Neuronal stem cell (in vitro differentiated cells): Measurements from ENCODE around the gene SLC46A2.

Experiments used
- DNase-seq: peaks from one replicate; pipeline ENCODE4 v3.0.0-alpha.2; 2013; ENCODE audit warnings: low spot score
- H2AFZ ChIP-seq: one replicate; pipeline ENCODE4 v1.6.1; 2013; ENCODE audit warnings: mild to moderate bottlenecking, low read length, inconsistent platforms
- H2AK5ac ChIP-seq: 2 replicates; pipeline ENCODE4 v1.6.1; 2013; ENCODE audit warnings: low read depth, mild to moderate bottlenecking, inconsistent platforms, low read length, moderate library complexity, mixed read lengths
- H2BK120ac ChIP-seq: 2 replicates; pipeline ENCODE4 v1.6.1; 2013; ENCODE audit warnings: low read depth, mild to moderate bottlenecking, inconsistent platforms, low read length, moderate library complexity, mixed read lengths
- H2BK12ac ChIP-seq: one replicate; pipeline ENCODE4 v1.6.1; 2013; ENCODE audit warnings: low read length, inconsistent platforms
- H2BK15ac ChIP-seq: 2 replicates; pipeline ENCODE4 v1.6.1; 2013; ENCODE audit warnings: mild to moderate bottlenecking, low read length, inconsistent platforms, mixed read lengths
- H2BK5ac ChIP-seq: one replicate; pipeline ENCODE4 v1.6.1; 2013; ENCODE audit warnings: inconsistent platforms, mild to moderate bottlenecking, low read length, moderate library complexity
- H3K14ac ChIP-seq: one replicate; pipeline ENCODE4 v1.6.1; 2013; ENCODE audit warnings: low read length, inconsistent platforms
- H3K18ac ChIP-seq: 2 replicates; pipeline ENCODE4 v1.6.1; 2013; ENCODE audit warnings: low read length, inconsistent platforms
- H3K23ac ChIP-seq: 2 replicates; pipeline ENCODE4 v1.6.1; 2013; ENCODE audit warnings: low read depth, mild to moderate bottlenecking, mixed read lengths, low read length, inconsistent platforms; ENCODE audit not compliant: poor library complexity
- H3K27ac ChIP-seq: replicated peaks from 3 replicates; pipeline ENCODE4 v1.5.1; 2013; ENCODE audit warnings: low read length, inconsistent platforms
- H3K27me3 ChIP-seq, 3 experiments: 2 replicates each; pipeline ENCODE4 v1.6.1; 2013; ENCODE audit warnings: low read length in 3 of 3, mild to moderate bottlenecking in 2 of 3, inconsistent platforms in 1 of 3, low read depth in 1 of 3, mixed read lengths in 1 of 3, moderate library complexity in 1 of 3; ENCODE audit not compliant: control insufficient read depth in 3 of 3, insufficient read depth in 3 of 3
- H3K36me3 ChIP-seq, 2 donors: replicated peaks in 1 of 2; 2 replicates each; pipeline ENCODE4 v1.6.1; 2013; ENCODE audit warnings: low read length in 2 of 2; ENCODE audit not compliant: control insufficient read depth in 2 of 2, insufficient read depth in 2 of 2
- H3K4ac ChIP-seq: 2 replicates; pipeline ENCODE4 v1.6.1; 2013; ENCODE audit warnings: inconsistent platforms, mild to moderate bottlenecking, low read length, moderate library complexity
- H3K4me1 ChIP-seq, 2 donors: 1 replicate in 1 of 2; 2 replicates in 1 of 2; pipeline ENCODE4 v1.6.1; 2013; ENCODE audit warnings: low read length in 2 of 2, low read depth in 1 of 2; ENCODE audit not compliant: control insufficient read depth in 2 of 2, insufficient read depth in 1 of 2
- H3K4me2 ChIP-seq: one replicate; pipeline ENCODE4 v1.6.1; 2013; ENCODE audit warnings: mild to moderate bottlenecking, low read length, inconsistent platforms; ENCODE audit not compliant: insufficient read depth, poor library complexity, severe bottlenecking
- H3K4me3 ChIP-seq, 2 donors: 2 replicates each; pipeline ENCODE4 v1.5.1; 2013; ENCODE audit warnings: low read length in 2 of 2, mild to moderate bottlenecking in 2 of 2, inconsistent platforms in 1 of 2, moderate library complexity in 1 of 2
- H3K79me1 ChIP-seq: one replicate; pipeline ENCODE4 v1.6.1; 2013; ENCODE audit warnings: low read depth, mild to moderate bottlenecking, inconsistent platforms, low read length, moderate library complexity
- H3K9ac ChIP-seq: one replicate; pipeline ENCODE4 v1.6.1; 2013; ENCODE audit warnings: mild to moderate bottlenecking, low read depth, low read length, inconsistent platforms; ENCODE audit not compliant: poor library complexity
- H3K9me3 ChIP-seq, 2 donors: replicated peaks in 1 of 2; 2 replicates each; pipeline versions ENCODE3 to v1.6.1; 2013; ENCODE audit warnings: low read length in 2 of 2, mild to moderate bottlenecking in 2 of 2, inconsistent platforms in 1 of 2, low read depth in 1 of 2, mixed read lengths in 1 of 2, moderate library complexity in 1 of 2; ENCODE audit not compliant: control insufficient read depth in 2 of 2, insufficient read depth in 1 of 2
- H4K8ac ChIP-seq: one replicate; pipeline ENCODE4 v1.6.1; 2013; ENCODE audit warnings: low read depth, mild to moderate bottlenecking, inconsistent platforms, low read length, moderate library complexity
- H4K91ac ChIP-seq: one replicate; pipeline ENCODE4 v1.6.1; 2013; ENCODE audit warnings: low read length, low read depth, mild to moderate bottlenecking, inconsistent platforms; ENCODE audit not compliant: poor library complexity
- WGBS, 2 donors: extraction: QIAGEN DNeasy Blood & Tissue Kit; methylation state at CpG; one replicate each; pipeline ENCODE4 v1.1.7; 2013; ENCODE audit warnings: missing lambda C conversion rate in 2 of 2, mixed read lengths in 1 of 2; ENCODE audit not compliant: insufficient read length in 2 of 2, insufficient replicate concordance in 1 of 2; ENCODE audit errors: extremely low coverage in 2 of 2; 5-methylcytosine and 5-hydroxymethylcytosine counted together

The SLC46A2 gene

DNA sequence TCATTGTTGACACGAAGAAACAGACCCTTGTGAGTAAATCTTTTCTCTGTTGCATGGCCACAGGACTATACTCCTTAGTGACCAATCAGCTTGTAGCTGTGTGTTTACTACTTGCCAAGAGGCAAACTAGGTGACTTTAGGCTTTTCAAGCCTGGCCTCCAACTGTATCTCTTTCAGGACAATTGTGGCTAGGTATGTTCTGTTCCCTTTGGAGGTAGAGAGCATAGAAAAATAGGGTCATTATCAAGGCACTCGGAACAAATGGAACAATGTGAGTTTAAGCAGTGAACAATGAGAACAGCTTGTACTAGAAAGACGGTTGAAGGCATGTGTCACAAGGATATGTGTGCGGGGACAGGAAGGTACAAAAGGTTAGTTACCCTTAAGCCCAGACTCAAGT lies 48.1 kb downstream of the SLC46A2 start:
- no peak for DNase-seq
- H3K18ac ChIP-seq: no peak overlapping the region
- H3K4me2 ChIP-seq: no peak overlapping the region

DNA sequence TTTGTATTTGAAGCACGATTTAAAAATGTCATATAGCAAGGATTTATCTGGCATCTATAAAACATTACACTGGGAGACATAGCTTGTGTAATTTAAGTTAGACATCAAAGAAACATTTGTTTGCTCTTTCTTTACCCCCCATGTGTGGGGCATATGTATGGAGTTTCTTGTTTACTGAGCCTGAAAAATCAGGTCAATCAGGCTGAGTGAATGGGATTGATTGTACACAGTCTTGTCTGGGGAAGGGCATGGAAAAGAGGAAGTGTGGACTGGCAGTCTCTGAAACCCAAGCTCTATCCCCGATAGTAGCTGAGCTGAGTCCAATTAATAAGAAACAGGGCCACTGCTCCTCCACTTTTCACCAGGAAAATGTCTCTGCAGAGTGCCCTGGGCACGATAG lies 49.4 kb downstream of the SLC46A2 start:
- Histone ChIP-seq H3K4me2 (no peak overlapping the region), H3K4me3 (no peak overlapping the region), H3K27me3 (no peaks in the 10 kb centered on the region), H3K79me1 (no peaks in the 10 kb centered on the region), H3K4ac (no peak overlapping the region), H3K27ac (no peak overlapping the region), H2BK120ac (no peak overlapping the region), H3K4me1 (peaks cover 3 to 4% of the 10 kb centered on the region in 2 donors), H3K9me3 (peaks cover 0 to 21% of the 10 kb centered on the region in 2 donors), H2AK5ac (no peak overlapping the region), H3K23ac (no peak overlapping the region), H2BK15ac (no peak overlapping the region), H4K91ac (no peak overlapping the region), H3K36me3 (peaks cover 2 to 37% of the 10 kb centered on the region in 2 donors), H3K9ac (no peak overlapping the region), H4K8ac (no peak overlapping the region), H3K18ac (no peak overlapping the region), H2BK5ac (no peak overlapping the region), H2BK12ac (no peak overlapping the region), H3K14ac (no peak overlapping the region), H2AFZ (no peak overlapping the region)
- no peak for DNase-seq
- no CpG with 5 or more reads among the region's 3 CpGs for WGBS, 2 donors

More for the DNA sequence above, 48.1 kb downstream of the SLC46A2 start:
- Histone ChIP-seq H3K14ac (no peak overlapping the region), H2BK120ac (no peak overlapping the region), H2BK12ac (no peak overlapping the region), H3K4ac (no peak overlapping the region), H2AK5ac (no peak overlapping the region), H2AFZ (no peak overlapping the region), H3K9ac (no peak overlapping the region), H3K27me3 (no peaks in the 10 kb centered on the region), H3K36me3 (peaks cover 2 to 27% of the 10 kb centered on the region in 2 donors), H3K9me3 (peaks cover 0 to 21% of the 10 kb centered on the region in 2 donors), H2BK5ac (no peak overlapping the region), H3K79me1 (no peaks in the 10 kb centered on the region), H4K91ac (no peak overlapping the region), H2BK15ac (no peak overlapping the region), H3K23ac (no peak overlapping the region), H3K4me3 (no peak overlapping the region), H3K4me1 (no peaks in the 10 kb centered on the region), H3K27ac (no peak overlapping the region), H4K8ac (no peak overlapping the region)
- no CpG with 5 or more reads among the region's 4 CpGs for WGBS, 2 donors

DNA sequence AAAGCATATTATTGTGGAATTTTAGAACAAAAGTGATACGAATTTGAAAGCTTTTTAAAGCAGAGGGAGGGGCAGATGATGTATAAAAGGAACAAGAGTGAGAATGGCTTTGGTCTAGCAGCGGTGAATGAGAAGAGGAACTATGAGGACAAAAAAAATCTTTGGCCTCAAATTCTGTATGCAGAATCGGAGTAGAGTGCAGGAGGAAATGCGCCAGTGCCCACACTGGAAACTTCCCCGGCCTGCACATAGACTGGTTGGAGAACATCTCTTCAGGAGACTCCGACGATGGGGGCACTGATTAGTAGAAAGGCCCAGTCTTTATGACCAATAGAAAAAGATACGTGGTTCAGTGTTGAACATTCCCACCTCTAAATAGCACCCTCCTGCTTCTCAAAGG lies 51.3 kb downstream of the SLC46A2 start:
- Histone ChIP-seq H3K14ac (no peak overlapping the region), H3K36me3 (peaks cover 2 to 40% of the 10 kb centered on the region in 2 donors), H3K9ac (no peak overlapping the region), H2AFZ (no peak overlapping the region), H3K27me3 (no peaks in the 10 kb centered on the region), H3K4me3 (no peak overlapping the region), H2BK12ac (no peak overlapping the region), H3K79me1 (no peaks in the 10 kb centered on the region), H3K18ac (no peak overlapping the region), H4K91ac (no peak overlapping the region), H3K4me1 (peaks cover 7 to 8% of the 10 kb centered on the region in 2 donors), H3K4me2 (no peak overlapping the region), H3K9me3 (peaks cover 0 to 11% of the 10 kb centered on the region in 2 donors), H3K4ac (no peak overlapping the region), H2AK5ac (no peak overlapping the region), H3K27ac (no peak overlapping the region), H3K23ac (no peak overlapping the region), H2BK15ac (no peak overlapping the region), H2BK5ac (no peak overlapping the region), H2BK120ac (no peak overlapping the region), H4K8ac (no peak overlapping the region)
- WGBS, 2 donors: no CpG with 5 or more reads among the region's 8 CpGs
- DNase-seq: no peak

- no CpG with 5 or more reads among the region's 2 CpGs for WGBS, 2 donors
- H3K4me2 ChIP-seq: no peak overlapping the region
These were observed 52.3 kb downstream of the SLC46A2 start for GRCh38 chr9:112838342-112838741.

More at GRCh38 chr9:112838342-112838741, 52.3 kb downstream of the SLC46A2 start:
- no peak overlapping the region for H3K4me3 ChIP-seq
- no peak overlapping the region for H3K14ac ChIP-seq
- no peak overlapping the region for H4K8ac ChIP-seq
- no peak overlapping the region for H3K27ac ChIP-seq
- H3K9ac ChIP-seq: no peak overlapping the region
- H3K23ac ChIP-seq: no peak overlapping the region
- no peak overlapping the region for H2AK5ac ChIP-seq
- no peak overlapping the region for H2BK120ac ChIP-seq
- DNase-seq: no peak
- H2BK15ac ChIP-seq: no peak overlapping the region
- H2AFZ ChIP-seq: no peak overlapping the region
- no peak overlapping the region for H2BK12ac ChIP-seq
- peaks cover 7 to 8% of the 10 kb centered on the region in 2 donors for H3K4me1 ChIP-seq
- no peak overlapping the region for H3K18ac ChIP-seq
- H2BK5ac ChIP-seq: no peak overlapping the region
- H3K9me3 ChIP-seq: peaks cover 0 to 11% of the 10 kb centered on the region in 2 donors
- peaks cover 2 to 40% of the 10 kb centered on the region in 2 donors for H3K36me3 ChIP-seq
- H4K91ac ChIP-seq: no peak overlapping the region
- H3K4ac ChIP-seq: no peak overlapping the region
- H3K27me3 ChIP-seq: no peaks in the 10 kb centered on the region
- no peaks in the 10 kb centered on the region for H3K79me1 ChIP-seq
